Prostate gland (tissue), 2 donors: Measurements from ENCODE around the gene SLC1A1.

ENCODE experiments used
- CTCF ChIP-seq, 4 experiments: fragments of 200-600 bp in 2 of 4; fragments of 450-650 bp in 2 of 4; sonication (generic) in 2 of 4; IDR thresholded peaks; 1 replicate in 3 of 4; 2 replicates in 1 of 4; pipeline ENCODE4 v1.5.1; 2016 to 2019; ENCODE audit warnings: antibody characterized with exemption in 4 of 4, mild to moderate bottlenecking in 2 of 4, moderate library complexity in 2 of 4
- POLR2AphosphoS5 ChIP-seq: sonication (generic); formaldehyde crosslinking; IDR thresholded peaks from one replicate; pipeline ENCODE4 v1.6.1; 2017; ENCODE audit warnings: antibody characterized with exemption

- TF ChIP-seq POLR2AphosphoS5: no peak
- TF ChIP-seq CTCF (IDR thresholded peaks at IDR 0.05): no peak
These were observed 25.3 kb upstream of the SLC1A1 start for GRCh38 chr9:4464911-4465513.
